CD14-positive monocyte (primary cell): Measurements from ENCODE around the gene CNOT8. TPM values are rescaled to one million over a fixed set of nuclear protein-coding genes. Genes with fewer than 3 reads are reported as not detected.

Source experiments
- DNase-seq, 3 donors: peaks; one replicate each; pipeline ENCODE4 v3.0.0-alpha.2; 2011 to 2022
- H2AFZ ChIP-seq: 2 replicates; pipeline ENCODE4 v1.6.0; 2012; ENCODE audit warnings: mild to moderate bottlenecking, low read depth, low read length, inconsistent platforms; ENCODE audit not compliant: insufficient read depth, poor library complexity, severe bottlenecking
- H3K27ac ChIP-seq, 2 donors: 1 replicate in 1 of 2; 2 replicates in 1 of 2; pipeline ENCODE4 v1.5.1; 2012 to 2013; ENCODE audit warnings: low read length in 2 of 2, control low read depth in 1 of 2, inconsistent platforms in 1 of 2, low read depth in 1 of 2, mild to moderate bottlenecking in 1 of 2
- H3K27me3 ChIP-seq, 2 donors: one replicate each; pipeline versions ENCODE4 v1.6.0 to v1.6.1; 2011 to 2013; ENCODE audit warnings: low read length in 2 of 2; ENCODE audit not compliant: control insufficient read depth in 2 of 2, insufficient read depth in 2 of 2
- H3K36me3 ChIP-seq, 2 donors: replicated peaks in 1 of 2; 1 replicate in 1 of 2; 2 replicates in 1 of 2; pipeline versions ENCODE4 v1.5.1 to v1.6.1; 2012 to 2013; ENCODE audit warnings: low read length in 2 of 2, control low read depth in 1 of 2, inconsistent platforms in 1 of 2, mild to moderate bottlenecking in 1 of 2; ENCODE audit not compliant: insufficient read depth in 2 of 2, control insufficient read depth in 1 of 2
- H3K4me1 ChIP-seq, 2 donors: 1 replicate in 1 of 2; 2 replicates in 1 of 2; pipeline versions ENCODE4 v1.5.1 to v1.6.1; 2012 to 2013; ENCODE audit warnings: low read length in 2 of 2, control low read depth in 1 of 2, inconsistent platforms in 1 of 2, mild to moderate bottlenecking in 1 of 2, moderate library complexity in 1 of 2; ENCODE audit not compliant: insufficient read depth in 2 of 2, control insufficient read depth in 1 of 2
- H3K4me2 ChIP-seq: replicated peaks from 2 replicates; pipeline ENCODE3; 2012; ENCODE audit warnings: low read length, moderate library complexity, mild to moderate bottlenecking; ENCODE audit not compliant: poor library complexity, severe bottlenecking; ENCODE audit errors: extremely low read depth
- H3K4me3 ChIP-seq, 3 experiments: fragments of 200-600 bp in 1 of 3; sonication (generic) in 1 of 3; replicated peaks in 1 of 3; 1 replicate in 2 of 3; 2 replicates in 1 of 3; pipeline ENCODE4 v1.5.1; 2011 to 2013; ENCODE audit warnings: low read length in 3 of 3, mild to moderate bottlenecking in 3 of 3, control low read depth in 2 of 3, low read depth in 2 of 3, inconsistent platforms in 1 of 3, moderate library complexity in 1 of 3
- H3K79me2 ChIP-seq: 2 replicates; pipeline ENCODE4 v1.6.0; 2012; ENCODE audit warnings: mild to moderate bottlenecking, control low read depth, inconsistent platforms, low read length, moderate library complexity; ENCODE audit not compliant: insufficient read depth
- H3K9ac ChIP-seq: 2 replicates; pipeline ENCODE4 v1.6.0; 2017; ENCODE audit warnings: low read length, mild to moderate bottlenecking; ENCODE audit not compliant: insufficient read depth, poor library complexity, severe bottlenecking
- H3K9me3 ChIP-seq, 2 donors: replicated peaks in 1 of 2; 1 replicate in 1 of 2; 2 replicates in 1 of 2; pipeline versions ENCODE4 v1.5.1 to v1.6.1; 2012 to 2013; ENCODE audit warnings: low read length in 2 of 2, control low read depth in 1 of 2; ENCODE audit not compliant: control insufficient read depth in 1 of 2, insufficient read depth in 1 of 2
- H4K20me1 ChIP-seq: 2 replicates; pipeline ENCODE4 v1.6.0; 2012; ENCODE audit warnings: mild to moderate bottlenecking, low read length, control low read depth, moderate library complexity; ENCODE audit not compliant: insufficient read depth
- H3K27ac Mint-ChIP-seq, 7 donors: one replicate each; pipeline ENCODE4 v1.8.0; 2020; ENCODE audit warnings: mild to moderate bottlenecking in 7 of 7, mixed read lengths in 7 of 7, moderate library complexity in 6 of 7, inconsistent platforms in 2 of 7
- H3K27me3 Mint-ChIP-seq, 3 donors: one replicate each; pipeline ENCODE4 v1.8.0; 2021 to 2022; ENCODE audit warnings: low read depth in 3 of 3, mild to moderate bottlenecking in 3 of 3, mixed read lengths in 3 of 3, moderate library complexity in 3 of 3, inconsistent platforms in 1 of 3
- H3K36me3 Mint-ChIP-seq, 2 donors: one replicate each; pipeline ENCODE4 v1.8.0; 2020; ENCODE audit warnings: mixed read lengths in 2 of 2, inconsistent platforms in 1 of 2, mild to moderate bottlenecking in 1 of 2
- H3K4me1 Mint-ChIP-seq: one replicate; pipeline ENCODE4 v1.8.0; 2020; ENCODE audit warnings: mild to moderate bottlenecking, mixed read lengths
- H3K4me3 Mint-ChIP-seq, 2 donors: one replicate each; pipeline ENCODE4 v1.8.0; 2020; ENCODE audit warnings: mild to moderate bottlenecking in 2 of 2, mixed read lengths in 2 of 2, moderate library complexity in 1 of 2
- H3K9me3 Mint-ChIP-seq, 7 donors: one replicate each; pipeline ENCODE4 v1.8.0; 2020 to 2022; ENCODE audit warnings: mixed read lengths in 7 of 7, mild to moderate bottlenecking in 6 of 7, moderate library complexity in 6 of 7, inconsistent platforms in 2 of 7
- WGBS: methylation state at CpG from one replicate; pipeline ENCODE4 v1.1.5; 2013; ENCODE audit warnings: missing lambda C conversion rate; ENCODE audit not compliant: insufficient coverage; 5-methylcytosine and 5-hydroxymethylcytosine counted together
- intact Hi-C, 2 donors: fragments of 100-400 bp; cut with micrococcal nuclease; formaldehyde crosslinking; loops; one replicate each; pipeline versions ENCODE4 v1.15.0 to v1.15.1; 2023
- polyA plus RNA-seq, 3 donors: library from polyadenylated mRNA; depleted of rRNA in 1 of 3; unstranded in 2 of 3; stranded (reverse) in 1 of 3; fragments of 300-500 nt in 2 of 3; fragments of >200 nt in 1 of 3; fragmentation: Illumina TruSeq in 2 of 3; gene quantifications; 1 replicate in 2 of 3; 2 replicates in 1 of 3; pipeline ENCODE4 v1.2.3, GENCODE V29; 2012 to 2021
- TF ChIP-seq, protein P1 (sequence below): fragments of 200-600 bp; IDR thresholded peaks from one replicate; pipeline ENCODE4 v1.8.0; 2022; ENCODE audit warnings: antibody characterized with exemption, mild to moderate bottlenecking

CNOT8 gene
- polyA plus RNA-seq, 3 donors: 98.7 to 160 (median 147) TPM

DNA sequence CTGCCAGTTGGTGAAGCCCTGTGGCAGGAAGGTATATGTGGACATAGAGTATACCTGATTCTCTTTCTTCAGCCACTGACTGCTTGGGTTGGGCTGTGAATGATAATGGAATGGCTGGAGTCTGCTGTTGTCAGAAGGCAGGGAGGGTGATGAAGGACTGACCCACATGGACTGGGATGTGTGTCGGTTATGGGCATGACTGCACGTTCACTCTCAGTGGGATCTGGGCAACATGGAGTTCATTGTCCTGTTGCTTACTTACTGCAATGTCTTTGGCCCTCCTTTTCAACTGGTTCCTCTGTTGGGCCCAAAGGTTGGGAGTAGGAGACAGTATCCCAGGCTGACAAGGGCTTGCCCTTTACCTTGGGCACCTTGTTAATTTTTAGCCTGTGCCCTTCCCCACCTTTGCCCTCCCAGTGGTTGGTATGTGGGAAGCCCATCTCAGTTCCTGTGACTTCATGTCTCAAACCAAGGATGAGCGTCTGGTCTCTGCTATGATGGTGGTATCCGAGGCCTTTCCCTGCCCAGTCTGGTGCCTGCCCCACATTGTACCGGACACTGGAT is 42.7 kb upstream of the CNOT8 start:
- intact Hi-C loops: no loop called here
- Histone ChIP-seq H3K27me3 (no peaks in the 10 kb centered on the region), H3K4me3 (no peak overlapping the region), H3K36me3 (peaks cover 68 to 78% of the 10 kb centered on the region in 2 donors), H3K4me1 (peaks cover 11 to 17% of the 10 kb centered on the region in 2 donors), H3K9ac (no peak overlapping the region), H3K4me2 (no peak overlapping the region), H3K9me3 (no peaks in the 10 kb centered on the region), H2AFZ (no peak overlapping the region), H3K27ac (no peak overlapping the region), H4K20me1 (peaks cover 26% of the 10 kb centered on the region), H3K79me2 (no peaks in the 10 kb centered on the region)
- TF ChIP-seq, protein P1, sequence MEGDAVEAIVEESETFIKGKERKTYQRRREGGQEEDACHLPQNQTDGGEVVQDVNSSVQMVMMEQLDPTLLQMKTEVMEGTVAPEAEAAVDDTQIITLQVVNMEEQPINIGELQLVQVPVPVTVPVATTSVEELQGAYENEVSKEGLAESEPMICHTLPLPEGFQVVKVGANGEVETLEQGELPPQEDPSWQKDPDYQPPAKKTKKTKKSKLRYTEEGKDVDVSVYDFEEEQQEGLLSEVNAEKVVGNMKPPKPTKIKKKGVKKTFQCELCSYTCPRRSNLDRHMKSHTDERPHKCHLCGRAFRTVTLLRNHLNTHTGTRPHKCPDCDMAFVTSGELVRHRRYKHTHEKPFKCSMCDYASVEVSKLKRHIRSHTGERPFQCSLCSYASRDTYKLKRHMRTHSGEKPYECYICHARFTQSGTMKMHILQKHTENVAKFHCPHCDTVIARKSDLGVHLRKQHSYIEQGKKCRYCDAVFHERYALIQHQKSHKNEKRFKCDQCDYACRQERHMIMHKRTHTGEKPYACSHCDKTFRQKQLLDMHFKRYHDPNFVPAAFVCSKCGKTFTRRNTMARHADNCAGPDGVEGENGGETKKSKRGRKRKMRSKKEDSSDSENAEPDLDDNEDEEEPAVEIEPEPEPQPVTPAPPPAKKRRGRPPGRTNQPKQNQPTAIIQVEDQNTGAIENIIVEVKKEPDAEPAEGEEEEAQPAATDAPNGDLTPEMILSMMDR: no peak
- Mint-ChIP-seq H3K4me3 (no peak overlapping the region), H3K4me1 (peaks cover 18% of the 10 kb centered on the region), H3K9me3 (no peaks in the 10 kb centered on the region), H3K36me3 (peaks cover 64 to 77% of the 10 kb centered on the region in 2 donors), H3K27ac (peak overlapping the region in 3 of 7 donors; percentile 13 to 54 (median 47)), H3K27me3 (no peaks in the 10 kb centered on the region)
- WGBS: 95% methylated on average over 2 of the region's 5 CpGs
- no peak for DNase-seq

DNA sequence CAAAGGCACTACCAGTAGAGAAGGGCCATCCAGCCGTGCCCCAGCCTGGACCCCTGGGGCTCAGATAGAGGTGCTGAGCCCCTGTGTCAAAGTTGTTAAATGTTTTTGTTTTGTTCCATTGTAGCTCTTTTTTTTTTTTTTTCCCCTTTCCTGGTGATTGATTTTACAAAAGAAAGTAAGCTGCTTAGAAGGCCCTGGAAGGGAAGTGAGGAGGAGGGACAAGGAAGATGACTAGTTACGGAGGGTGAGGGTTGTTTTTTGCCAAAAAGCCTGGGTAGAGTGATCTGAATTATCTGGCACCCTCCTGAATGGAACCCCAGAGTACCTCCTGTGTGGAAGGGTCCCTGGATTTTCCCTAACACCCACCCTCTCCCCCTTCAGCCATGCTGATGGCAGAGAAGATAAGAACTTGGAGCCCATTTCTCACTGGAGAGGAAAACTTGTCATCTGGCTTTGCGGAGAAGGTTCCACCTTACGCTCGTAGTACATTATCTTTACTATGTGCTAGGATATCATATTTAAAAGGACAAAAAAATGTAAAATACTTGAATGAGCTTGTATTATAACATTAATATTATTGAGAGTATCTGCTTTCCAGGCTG is 41.4 kb upstream of the CNOT8 start:
- peaks cover 24% of the 10 kb centered on the region for H4K20me1 ChIP-seq
- intact Hi-C loops: no loop called here
- H3K27ac Mint-ChIP-seq: peak overlapping the region in 2 of 7 donors; percentile 4 to 59
- no peaks in the 10 kb centered on the region for H3K27me3 ChIP-seq
- no peak overlapping the region for H3K4me3 ChIP-seq
- peaks cover 3 to 5% of the 10 kb centered on the region in 2 donors for H3K4me1 ChIP-seq
- no peak overlapping the region for H3K4me3 Mint-ChIP-seq
- 80% methylated on average over 1 of the region's 5 CpGs for WGBS
- no peaks in the 10 kb centered on the region for H3K9me3 Mint-ChIP-seq
- no peak overlapping the region for H2AFZ ChIP-seq
- no peak overlapping the region for H3K9ac ChIP-seq
- peaks cover 57 to 66% of the 10 kb centered on the region in 2 donors for H3K36me3 Mint-ChIP-seq
- DNase-seq: no peak
- H3K27me3 Mint-ChIP-seq: no peaks in the 10 kb centered on the region
- no peaks in the 10 kb centered on the region for H3K79me2 ChIP-seq
- H3K27ac ChIP-seq: no peak overlapping the region
- H3K9me3 ChIP-seq: no peaks in the 10 kb centered on the region
- TF ChIP-seq, protein P1: no peak
- peaks cover 12% of the 10 kb centered on the region for H3K4me1 Mint-ChIP-seq
- no peak overlapping the region for H3K4me2 ChIP-seq
- peaks cover 59 to 66% of the 10 kb centered on the region in 2 donors for H3K36me3 ChIP-seq
